NCI-H1417 (cell line): ENCODE measurements around the gene SREBF2.

Experiments
- DNase-seq, 3 experiments: peaks; one replicate each; lab custom pipeline; 2025; lab: John Stamatoyannopoulos, UW

Gene SREBF2

DNA sequence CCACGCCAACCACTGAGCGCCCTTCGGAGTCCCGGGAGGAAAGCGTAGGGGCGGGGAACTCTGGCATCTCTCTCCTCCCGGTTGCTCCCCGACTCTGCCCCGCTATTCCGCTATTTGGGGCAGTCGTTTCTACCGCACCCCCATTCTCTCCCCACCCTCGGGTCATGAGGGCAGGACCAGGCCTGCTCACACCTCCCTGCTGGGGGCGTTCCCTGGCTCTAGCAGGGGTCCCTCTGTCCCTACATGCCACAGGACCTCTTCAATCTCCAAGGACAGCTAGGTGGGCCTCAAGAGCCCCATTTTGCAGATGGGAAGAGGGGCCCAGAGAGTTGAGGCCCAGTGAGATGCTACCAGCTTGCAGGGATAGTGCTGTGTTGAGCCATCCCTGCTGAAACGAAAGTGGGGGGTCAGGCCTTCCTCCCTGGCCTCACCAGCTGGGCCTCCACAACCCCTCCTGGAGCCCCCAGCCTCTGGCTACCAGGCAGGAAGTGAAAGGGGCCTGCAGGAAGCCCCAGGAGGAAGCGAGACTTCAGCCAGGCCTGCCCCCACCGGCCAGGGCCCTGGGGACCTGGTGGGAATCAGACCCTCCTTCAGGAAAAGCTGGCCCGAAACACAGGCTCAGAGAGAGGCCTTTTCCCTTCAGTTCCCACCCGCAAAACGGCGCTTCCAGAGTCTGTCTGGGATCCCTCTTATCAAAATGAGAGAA, 87.5 kb downstream of the SREBF2 start:
- no peak for DNase-seq

DNA sequence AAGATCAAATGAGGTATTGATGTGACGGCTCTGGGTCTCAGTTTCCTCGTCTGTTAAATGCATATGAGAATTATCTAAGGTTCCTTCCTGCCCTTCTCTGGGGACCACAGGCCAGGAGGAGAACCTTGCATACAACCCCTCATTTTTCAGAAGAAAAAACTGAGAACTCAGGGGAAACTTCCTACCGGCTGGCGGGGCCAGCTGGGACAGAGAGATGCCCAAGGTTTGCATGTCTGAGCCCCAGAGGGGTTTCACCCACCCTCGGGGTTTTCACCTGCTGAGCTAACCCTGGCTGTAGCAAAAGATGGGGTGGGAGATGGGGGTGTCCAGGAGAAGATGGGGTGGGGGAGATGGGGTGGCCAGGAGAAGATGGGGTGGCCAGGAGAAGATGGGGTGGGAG, 89.4 kb downstream of the SREBF2 start:
- DNase-seq = no peak

DNA sequence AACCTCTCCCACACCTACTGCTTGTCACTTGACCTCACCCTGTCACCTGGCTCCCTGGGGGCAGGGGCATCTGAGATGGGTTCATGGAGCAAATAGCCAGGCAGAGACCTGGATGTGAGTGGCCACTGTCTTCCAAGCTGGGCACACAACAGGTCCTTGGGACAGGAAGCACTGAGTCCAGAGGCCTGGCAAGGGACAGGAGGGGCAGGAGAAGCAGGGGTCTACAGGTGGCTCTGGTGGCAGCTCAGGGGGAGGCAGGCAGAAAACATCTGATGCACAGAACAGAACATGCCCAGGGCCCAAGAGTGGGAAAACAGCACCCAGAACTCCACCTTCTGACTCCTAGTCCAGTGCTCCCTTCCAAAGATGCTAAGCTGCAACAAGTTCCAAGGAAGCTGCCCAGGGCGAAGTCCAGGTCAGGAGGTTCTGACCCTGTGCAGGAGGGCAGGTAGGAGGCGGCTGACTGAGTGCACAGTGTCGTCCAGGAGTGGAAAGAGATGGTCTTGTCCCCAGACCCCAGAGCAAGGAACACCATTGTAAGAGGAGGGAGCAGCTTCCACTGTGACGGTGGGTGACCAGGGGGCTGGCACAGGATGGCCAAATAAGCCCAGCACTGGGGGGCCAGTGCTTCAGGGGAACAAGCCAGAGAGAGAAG, 90.2 kb downstream of the SREBF2 start:
- DNase-seq = no peak

DNA sequence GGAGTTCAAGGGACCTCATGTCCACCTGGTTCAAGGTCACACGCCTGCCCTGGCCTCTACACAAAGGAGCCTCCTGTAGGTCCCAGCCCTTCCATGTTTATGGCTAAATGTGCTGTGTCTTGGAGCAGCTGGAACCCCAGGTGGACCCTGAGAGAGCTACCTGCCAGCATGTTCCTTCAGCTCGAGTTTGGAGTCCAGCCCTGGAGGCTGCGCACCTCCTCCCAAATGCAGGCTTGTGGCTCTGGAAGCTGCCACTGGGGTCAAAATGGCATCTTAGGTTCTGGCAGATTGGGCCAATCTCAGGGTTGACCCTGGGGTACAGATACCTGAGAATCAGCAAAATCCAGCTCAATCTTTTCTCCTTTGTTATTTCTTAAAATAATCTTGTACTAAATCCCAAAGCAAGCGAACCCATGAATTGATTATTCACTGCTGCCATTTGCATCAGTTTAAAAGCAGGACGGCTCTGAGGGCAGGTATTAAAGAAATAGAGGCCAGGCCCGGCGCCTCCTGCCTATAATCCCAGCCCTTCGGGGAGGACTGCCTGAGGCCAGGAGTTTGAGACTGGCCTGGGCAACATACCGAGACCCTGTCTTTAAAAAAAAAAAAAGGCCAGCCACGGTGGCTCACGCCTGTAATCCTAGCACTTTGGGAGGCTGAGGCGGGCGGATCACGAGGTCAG, 90.8 kb downstream of the SREBF2 start:
- DNase-seq = no peak

DNA sequence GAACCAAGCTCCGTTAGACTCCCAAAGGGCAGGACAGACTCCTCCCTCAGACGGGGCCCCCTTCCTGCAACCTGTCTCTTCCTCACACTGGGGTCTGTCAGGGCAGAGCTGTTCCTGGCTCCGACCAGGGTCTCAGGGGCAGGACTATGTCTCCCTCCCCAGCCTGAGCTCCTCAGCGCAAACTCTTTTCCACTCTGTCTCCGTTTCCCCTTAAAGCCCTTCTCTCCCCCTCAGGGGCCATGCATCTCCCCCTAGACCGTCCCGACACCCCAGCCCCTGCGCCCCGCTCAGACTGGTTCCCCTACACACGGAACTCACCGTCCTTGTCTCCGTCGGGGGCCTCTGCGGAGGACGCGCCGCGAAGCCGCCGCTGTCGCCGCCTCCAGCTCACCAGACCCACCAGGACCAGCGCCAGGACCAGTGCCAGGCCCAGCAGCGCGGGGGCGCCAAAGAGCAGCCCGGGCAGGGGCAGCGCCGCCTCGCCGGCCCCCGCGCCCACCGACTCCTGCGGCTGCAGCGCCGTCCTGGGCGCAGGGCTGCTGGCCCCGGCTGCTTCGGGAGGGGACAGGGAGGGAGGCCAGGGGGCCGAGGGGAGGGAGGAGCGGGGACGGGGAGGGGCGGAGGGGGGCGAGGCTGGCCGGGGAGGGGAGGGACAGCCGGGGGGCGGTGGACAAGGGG, 93.0 kb downstream of the SREBF2 start:
- DNase-seq = peak; percentile 12 to 44 (median 31)

DNA sequence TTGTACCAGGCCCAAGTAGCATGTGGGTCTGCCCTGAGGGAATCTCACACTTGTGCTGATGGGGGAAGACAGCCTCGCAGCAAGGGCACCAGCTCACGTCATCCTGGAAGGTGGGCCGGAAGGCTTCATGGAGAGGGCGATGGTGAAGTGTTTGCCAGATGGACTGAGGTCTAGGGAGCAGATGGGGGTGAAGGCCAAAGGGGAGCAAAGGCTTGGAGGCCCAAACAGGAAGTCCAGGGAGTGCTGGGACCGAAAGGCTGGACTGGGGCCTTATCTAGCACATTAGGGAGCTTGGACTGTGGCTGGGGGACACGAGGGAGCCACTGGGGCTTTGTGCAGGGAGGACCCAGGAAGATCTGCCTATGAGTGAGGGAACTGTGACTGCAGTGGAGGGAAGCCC, 94.9 kb downstream of the SREBF2 start:
- no peak for DNase-seq

DNA sequence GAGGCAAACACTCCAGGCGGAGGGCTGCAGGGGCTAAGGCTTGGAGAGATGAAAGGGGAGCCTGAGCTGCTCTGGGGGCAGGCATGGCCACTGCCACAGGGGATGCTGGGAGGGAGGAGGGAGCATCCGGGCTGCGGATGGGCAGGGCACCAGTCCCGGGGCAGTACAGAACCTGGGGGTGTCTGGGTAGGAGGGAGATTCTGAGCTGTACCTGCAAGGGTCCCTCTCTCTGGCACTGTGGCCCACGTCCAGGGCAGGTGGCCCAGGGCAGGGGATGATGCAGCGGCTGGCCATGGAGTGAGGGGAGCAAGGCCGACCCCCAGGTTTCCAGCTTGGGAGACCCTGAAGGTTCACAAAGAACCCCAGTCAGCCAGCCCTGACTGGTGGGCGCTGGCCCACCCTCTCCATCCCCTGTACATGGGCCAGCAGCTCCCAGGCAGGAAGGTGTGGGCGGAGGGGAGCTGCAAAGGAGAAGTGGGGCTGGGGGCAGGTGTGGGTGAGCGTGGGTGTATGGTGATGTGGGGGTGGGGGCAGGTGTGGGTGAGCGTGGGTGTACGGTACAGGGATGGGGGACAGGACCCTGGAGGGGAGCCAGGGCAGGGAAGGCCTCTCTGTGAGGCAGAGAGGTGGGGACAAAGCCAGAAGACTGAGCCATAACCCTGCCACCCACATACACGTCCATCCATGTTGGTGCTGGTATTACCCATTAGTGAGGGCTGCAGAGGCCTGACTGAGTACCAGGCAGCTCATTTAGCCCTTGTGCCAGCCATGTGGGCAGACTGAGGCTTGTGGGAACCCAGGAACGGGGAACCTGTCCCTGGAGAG, 95.9 kb downstream of the SREBF2 start:
- peak in 2 of 3 experiments; percentile 18 to 35 for DNase-seq

DNA sequence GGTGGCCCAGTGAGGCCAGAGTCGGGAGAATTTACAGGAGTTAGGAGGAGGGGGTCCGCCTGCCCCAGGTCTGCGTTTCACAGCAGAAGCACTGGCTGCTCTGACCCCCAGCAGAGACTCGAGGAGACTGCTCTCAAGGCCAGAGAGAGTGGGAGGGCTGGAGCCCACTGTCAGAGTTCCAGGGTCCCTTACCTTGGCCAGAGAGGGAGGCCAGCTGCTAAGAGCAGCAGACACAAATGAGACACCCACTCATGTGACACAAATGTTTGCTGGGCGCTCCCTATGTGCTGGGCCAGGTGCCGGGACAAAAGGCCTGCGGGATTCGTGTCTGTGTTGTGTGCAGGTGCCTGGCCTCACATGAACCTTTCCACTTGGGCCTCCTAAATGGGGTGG, 96.5 kb downstream of the SREBF2 start:
- peak in 2 of 3 experiments; percentile 18 to 52 for DNase-seq

DNA sequence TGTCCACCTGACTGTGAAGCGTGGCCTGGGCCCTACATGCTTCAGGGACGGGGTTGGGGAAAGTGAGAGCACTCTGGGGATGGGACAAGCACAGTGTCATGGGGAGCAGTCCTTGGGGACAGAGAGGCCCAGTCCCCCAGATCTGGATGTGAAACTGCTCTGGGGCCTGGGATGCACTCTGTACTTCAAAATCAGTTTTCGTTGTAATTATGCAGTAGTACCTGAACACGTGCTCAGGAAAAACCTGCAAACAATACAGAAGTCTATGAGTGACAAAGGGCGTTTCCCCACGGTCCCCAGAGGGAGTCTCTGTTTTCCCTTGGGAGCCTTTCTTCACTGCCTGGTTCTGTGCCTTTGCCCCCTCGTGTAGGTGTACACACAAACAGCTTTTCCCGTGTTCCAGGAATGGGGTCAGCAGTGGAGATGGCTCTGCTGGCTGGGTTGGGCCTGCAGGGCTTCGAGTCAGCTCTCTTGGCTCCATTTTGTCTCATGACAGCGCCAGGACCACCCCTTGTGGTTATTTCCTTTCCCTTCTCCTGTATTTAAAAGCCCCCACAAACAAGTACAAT, 98.9 kb downstream of the SREBF2 start:
- peak in 1 of 3 experiments; percentile 3 for DNase-seq

DNA sequence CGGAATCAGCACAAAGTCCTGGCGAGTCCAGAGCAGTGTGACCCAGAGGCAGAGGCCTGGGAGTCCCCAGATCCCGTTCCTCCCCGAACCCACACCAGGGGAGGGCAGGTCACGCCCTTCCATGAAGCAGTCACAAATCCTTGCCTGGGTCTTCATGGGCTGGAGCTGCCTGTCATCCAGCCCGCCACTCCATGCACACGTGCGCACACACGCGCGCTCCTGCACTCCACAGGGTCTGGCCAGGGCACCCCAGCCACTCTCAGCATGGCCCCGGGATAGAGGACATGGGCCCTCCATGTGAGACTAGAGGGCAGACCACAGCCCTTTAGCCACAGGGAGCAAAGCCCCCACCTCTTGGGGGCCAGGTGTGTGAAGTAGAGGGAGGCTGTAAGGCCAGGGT, 99.4 kb downstream of the SREBF2 start:
- DNase-seq = no peak

DNA sequence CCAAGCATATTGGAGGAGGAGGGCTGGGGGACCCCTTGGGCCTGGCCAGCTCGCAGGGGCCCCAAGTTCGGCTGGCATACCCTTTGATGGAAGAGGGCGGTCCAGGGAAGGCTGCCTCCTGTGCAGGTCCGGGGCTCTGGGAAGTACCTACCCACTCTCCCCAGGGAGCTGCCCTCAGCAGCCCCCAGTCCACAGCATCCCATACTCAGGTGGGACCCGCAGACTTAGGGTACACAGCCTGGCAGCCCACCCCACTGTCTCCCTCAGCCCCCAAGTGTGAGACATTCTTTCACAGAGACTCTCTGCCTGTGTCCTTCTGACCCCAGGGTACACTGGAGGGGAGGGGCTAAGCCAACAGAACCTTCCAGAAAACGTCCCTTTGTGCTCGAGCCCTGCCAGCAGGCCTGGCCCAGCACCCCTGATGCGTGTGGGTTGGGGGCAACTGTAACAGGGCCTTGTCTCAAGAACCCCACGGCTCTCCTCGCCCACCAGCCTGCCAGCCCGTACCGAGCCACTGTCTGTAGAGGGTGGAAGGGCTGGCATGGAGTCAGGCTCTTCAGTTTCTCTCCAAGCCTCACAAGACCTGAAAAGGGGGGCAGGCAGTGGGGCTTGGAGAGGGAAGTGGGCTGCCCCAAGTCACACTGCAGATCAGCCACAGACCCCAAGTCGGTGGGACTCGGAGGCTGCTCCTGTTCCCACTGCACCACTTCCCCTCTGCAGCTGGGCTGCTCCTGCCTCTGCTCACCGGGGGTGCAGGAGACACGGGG, 100.7 kb downstream of the SREBF2 start:
- no peak for DNase-seq

DNA sequence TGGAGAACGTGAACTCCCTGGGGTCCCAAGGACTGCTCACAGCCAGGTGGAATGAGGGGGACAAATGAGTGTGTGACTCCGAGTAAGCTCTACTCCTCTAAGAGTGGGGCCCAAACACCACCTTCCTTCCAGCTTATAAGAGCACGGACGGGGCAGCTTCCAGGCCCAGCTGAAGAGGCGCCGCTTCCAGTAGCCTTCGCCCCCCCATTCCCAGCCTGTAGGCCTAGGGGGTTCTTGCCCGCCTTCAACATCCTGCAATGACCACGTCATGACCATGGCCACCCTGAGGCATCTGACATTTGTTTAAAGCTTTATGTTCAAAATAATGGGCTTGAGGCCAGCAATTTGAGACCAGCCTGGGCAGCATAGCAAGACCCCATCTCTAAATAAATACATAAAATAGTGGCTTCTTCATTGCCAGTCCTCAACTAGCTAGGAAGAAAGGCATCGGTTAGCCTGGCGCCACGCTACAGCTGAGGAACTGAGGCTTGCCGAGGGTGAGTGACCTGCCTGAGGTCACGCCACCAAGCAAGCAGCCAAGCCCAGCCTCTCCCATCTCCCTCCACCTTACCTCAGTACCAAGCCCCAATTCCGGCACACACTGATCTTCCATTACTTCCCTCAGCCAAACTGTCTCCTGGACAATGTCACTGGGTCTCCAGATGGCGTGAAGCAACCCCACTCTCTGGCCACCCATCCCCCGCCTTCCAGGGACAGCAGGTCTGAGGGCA, 101.5 kb downstream of the SREBF2 start:
- DNase-seq = no peak

DNA sequence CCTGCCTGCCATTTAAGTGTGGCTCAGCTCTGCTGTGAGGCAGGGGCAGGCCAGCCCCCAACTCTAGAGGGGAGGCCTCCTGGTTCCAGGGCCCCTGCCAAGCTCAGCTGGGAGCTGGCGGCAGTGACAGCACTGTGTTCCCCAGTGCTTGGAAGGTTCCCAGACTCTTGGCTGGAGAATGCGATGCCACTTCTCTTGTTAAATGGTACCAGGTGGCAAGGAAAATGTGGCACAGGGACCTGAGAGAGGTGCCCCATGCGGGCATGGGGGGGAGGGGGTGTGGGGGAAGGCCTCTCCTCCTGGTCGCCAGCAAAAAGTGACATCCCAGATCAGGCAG, 102.1 kb downstream of the SREBF2 start:
- peak in 1 of 3 experiments; percentile 2 for DNase-seq

DNA sequence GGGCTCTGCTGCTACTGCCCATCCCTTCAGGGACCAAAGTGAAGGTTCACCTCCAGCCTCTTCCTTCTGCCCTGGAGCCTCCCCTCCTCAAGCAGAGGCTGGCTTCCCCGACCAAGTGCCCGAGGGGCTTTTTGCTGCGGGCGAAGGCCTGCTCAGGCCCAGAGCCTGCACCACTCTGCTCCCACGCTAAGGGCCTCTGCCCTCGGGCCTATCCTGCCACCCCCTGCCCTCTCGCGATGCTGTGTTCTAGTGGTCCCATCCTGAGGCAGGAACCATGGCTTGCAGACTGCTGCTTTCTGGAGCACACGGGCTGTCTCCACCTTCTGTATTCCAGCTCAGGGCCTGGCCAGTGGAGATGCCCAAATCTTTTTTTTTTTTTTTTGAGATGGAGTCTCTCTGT, 102.6 kb downstream of the SREBF2 start:
- DNase-seq = no peak

DNA sequence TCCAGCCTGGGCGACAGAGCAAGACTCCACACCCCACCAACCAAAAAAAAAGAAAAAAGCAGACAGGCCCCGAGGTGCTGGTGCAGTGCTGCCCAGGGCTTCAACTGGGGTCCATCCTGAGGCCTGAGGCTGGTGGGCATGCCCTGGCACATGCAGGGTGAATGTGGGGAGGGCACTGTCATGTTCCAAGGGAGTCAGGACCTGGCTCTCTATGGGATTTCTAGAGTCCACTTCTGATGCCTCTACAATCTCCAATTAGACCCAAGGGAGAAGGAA, 103.9 kb downstream of the SREBF2 start:
- no peak for DNase-seq

DNA sequence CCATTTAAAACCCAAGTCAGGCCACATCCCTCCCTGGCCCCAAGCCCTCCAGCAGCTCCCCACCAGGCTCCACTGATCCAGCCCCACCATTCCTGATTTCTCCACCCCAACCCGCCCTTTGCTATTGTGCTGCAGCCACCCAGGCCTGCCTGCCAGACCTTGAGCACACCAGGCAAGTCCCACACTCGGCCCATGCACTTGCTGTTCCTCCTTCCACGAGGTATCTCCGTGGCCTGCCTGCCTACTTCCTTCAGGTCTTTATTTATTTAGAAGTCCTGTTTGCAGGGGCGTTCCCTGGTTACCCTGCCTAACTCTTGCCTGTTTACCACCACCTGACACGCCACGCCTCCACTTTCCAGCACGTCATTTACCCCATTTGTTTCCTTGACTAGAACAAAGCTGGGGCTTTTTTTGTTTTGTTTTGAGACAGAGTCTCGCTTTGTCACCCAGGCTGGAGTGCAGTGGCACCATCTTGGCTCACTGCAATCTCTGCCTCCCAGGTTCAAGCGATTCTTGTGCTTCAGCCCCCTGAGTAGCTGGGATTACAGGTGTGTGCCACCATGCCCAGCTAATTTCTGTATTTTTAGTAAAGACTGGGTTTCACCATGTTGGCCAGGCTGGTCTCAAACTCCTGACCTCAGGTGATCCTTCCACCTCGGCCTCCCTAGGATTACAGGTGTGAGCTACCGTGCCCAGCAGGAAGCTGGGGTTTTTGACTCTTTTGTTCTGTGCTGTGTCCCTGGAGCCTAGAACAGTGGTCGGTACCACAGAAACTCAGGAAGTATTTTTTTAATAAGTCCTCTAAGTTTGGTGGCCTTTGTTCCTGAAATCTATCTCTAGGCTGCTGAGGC, 107.3 kb downstream of the SREBF2 start:
- DNase-seq = peak in 2 of 3 experiments; percentile 6 to 24

DNA sequence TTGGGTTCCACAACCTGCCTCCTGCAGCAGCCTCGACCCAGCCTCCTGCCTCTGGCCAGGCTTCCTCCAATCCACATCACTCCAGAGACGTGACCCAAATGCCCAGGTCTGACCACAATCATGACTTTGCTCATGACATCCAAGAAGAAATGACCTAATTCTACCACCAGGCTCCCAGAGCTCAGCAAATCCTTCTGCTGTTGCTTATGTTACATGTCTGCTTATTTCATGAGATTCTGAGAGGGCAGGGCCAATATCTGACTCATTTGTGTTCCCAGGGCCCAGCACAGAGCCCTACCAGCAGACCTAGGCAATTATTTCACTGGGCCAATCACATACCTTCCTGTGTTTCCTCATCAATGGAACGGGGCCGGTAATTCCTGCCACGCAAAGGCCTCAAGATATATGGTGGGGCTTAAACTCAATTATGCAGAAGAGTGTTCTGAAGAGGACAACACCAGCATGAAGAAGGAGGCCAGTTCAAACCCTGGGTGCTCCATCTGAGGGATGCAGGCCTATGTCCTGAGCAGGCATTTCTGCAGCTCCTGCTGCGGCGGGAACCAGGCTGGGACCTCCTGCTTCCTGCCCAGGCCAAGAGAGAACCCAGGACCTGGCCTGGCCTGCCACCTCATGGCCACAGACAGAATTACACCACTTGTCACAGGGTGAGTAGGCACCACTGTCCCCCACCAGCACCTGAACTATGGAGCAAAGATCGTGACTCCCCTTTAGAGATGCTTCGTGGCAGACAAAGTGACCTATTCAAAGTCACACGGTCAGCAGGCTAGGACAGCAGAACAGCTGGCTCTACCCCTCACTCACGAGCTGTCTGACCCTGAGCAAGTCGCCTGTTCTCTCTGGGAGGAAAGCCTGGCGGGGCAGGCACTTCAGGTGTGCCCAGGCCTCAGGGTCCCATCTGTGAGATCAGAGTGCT, 108.2 kb downstream of the SREBF2 start:
- DNase-seq = peak; percentile 17 to 61 (median 31)

DNA sequence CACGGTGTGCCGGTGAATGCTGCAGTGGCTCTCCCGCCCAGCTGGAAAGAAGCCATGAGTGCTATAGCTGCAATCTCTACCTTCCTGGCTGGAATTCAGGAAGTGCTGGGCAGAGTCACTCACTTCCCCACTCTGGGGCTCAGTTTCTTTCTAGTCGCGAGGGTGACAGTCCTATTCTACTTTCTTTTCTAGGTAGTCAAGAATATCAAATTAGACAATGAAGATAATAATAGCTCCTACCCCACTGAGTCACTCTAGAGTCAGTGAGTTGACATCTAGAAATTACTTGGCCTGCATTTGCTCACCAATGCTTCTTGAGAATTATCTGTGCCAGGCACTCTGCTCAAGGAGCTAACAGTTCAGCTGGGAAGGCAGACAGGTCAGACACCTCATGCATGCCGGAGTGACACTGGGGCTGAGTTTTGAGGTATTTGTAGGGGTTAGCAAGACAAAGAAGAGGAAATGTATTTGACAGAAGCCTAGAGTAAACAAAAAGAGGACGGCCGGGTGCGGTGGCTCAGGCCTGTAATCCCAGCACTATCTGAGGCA, 110.8 kb downstream of the SREBF2 start:
- no peak for DNase-seq
